H9 (cell line): ENCODE measurements around the gene UST. TPM values are rescaled to one million over a fixed set of nuclear protein-coding genes. Genes with fewer than 3 reads are reported as not detected.
A peak's percentile ranks its signal among the peaks of the same experiment; 100 is the strongest.

ENCODE experiments used
- DNase-seq: peaks from one replicate; pipeline ENCODE4 v3.0.0-alpha.2; 2017
- H2AFZ ChIP-seq: one replicate; pipeline ENCODE4 v1.6.1; 2013; ENCODE audit warnings: mild to moderate bottlenecking, low read length, control low read depth, moderate library complexity
- H2AK5ac ChIP-seq: 2 replicates; pipeline ENCODE4 v1.6.1; 2013; ENCODE audit warnings: low read length, control low read depth, mixed read lengths; ENCODE audit not compliant: insufficient read length
- H2BK120ac ChIP-seq: one replicate; pipeline ENCODE4 v1.6.1; 2013; ENCODE audit warnings: low read depth, mild to moderate bottlenecking, low read length, control low read depth, inconsistent platforms; ENCODE audit not compliant: poor library complexity, severe bottlenecking
- H2BK12ac ChIP-seq: 2 replicates; pipeline ENCODE4 v1.6.1; 2013; ENCODE audit warnings: low read length, control low read depth, mixed read lengths, low read depth; ENCODE audit not compliant: insufficient read length
- H2BK15ac ChIP-seq: 2 replicates; pipeline ENCODE4 v1.6.1; 2013; ENCODE audit warnings: low read depth, low read length, control low read depth
- H2BK20ac ChIP-seq: one replicate; pipeline ENCODE4 v1.6.1; 2013; ENCODE audit warnings: low read depth, mild to moderate bottlenecking, low read length, control low read depth, inconsistent platforms; ENCODE audit not compliant: poor library complexity, severe bottlenecking
- H2BK5ac ChIP-seq: 2 replicates; pipeline ENCODE4 v1.6.1; 2013; ENCODE audit warnings: low read length, control low read depth, mixed read lengths; ENCODE audit not compliant: insufficient read length
- H3K14ac ChIP-seq: 2 replicates; pipeline ENCODE4 v1.6.1; 2013; ENCODE audit warnings: low read length, control low read depth; ENCODE audit not compliant: insufficient read depth
- H3K18ac ChIP-seq: 2 replicates; pipeline ENCODE4 v1.6.1; 2013; ENCODE audit warnings: low read depth, mild to moderate bottlenecking, mixed read lengths, low read length, control low read depth; ENCODE audit not compliant: insufficient read length
- H3K23ac ChIP-seq: 2 replicates; pipeline ENCODE4 v1.6.1; 2013; ENCODE audit warnings: low read length, control low read depth, mixed read lengths, low read depth; ENCODE audit not compliant: insufficient read length
- H3K23me2 ChIP-seq: 2 replicates; pipeline ENCODE4 v1.6.1; 2013; ENCODE audit warnings: low read depth, mild to moderate bottlenecking, mixed read lengths, low read length, control low read depth; ENCODE audit not compliant: insufficient read length, poor library complexity, severe bottlenecking
- H3K27ac ChIP-seq: 2 replicates; pipeline ENCODE4 v1.5.1; 2013; ENCODE audit warnings: low read length, control low read depth, mixed read lengths, low read depth; ENCODE audit not compliant: insufficient read length
- H3K27me3 ChIP-seq: 2 replicates; pipeline ENCODE4 v1.6.1; 2013; ENCODE audit warnings: low read length, control low read depth, inconsistent platforms; ENCODE audit not compliant: insufficient read depth
- H3K4ac ChIP-seq: 2 replicates; pipeline ENCODE4 v1.6.1; 2013; ENCODE audit warnings: low read depth, mild to moderate bottlenecking, control low read depth, inconsistent platforms, low read length, moderate library complexity
- H3K4me1 ChIP-seq: 2 replicates; pipeline ENCODE4 v1.6.1; 2013; ENCODE audit warnings: low read length, control low read depth, inconsistent platforms; ENCODE audit not compliant: insufficient read depth
- H3K4me2 ChIP-seq: 2 replicates; pipeline ENCODE4 v1.6.1; 2013; ENCODE audit warnings: low read length, control low read depth, mixed read lengths; ENCODE audit not compliant: insufficient read length, insufficient read depth
- H3K56ac ChIP-seq: 2 replicates; pipeline ENCODE4 v1.6.1; 2013; ENCODE audit warnings: low read depth, mild to moderate bottlenecking, mixed read lengths, low read length, control low read depth; ENCODE audit not compliant: insufficient read length
- H3K79me1 ChIP-seq: 2 replicates; pipeline ENCODE4 v1.6.1; 2013; ENCODE audit warnings: low read depth, mild to moderate bottlenecking, moderate library complexity, low read length, control low read depth, inconsistent platforms; ENCODE audit not compliant: insufficient read depth, poor library complexity, severe bottlenecking
- H3K79me2 ChIP-seq: 2 replicates; pipeline ENCODE4 v1.6.1; 2013; ENCODE audit warnings: low read length, control low read depth, inconsistent platforms; ENCODE audit not compliant: insufficient read depth
- H3K9ac ChIP-seq: 2 replicates; pipeline ENCODE4 v1.6.1; 2013; ENCODE audit warnings: low read length, control low read depth, mixed read lengths; ENCODE audit not compliant: insufficient read length; ENCODE audit errors: extremely low read depth
- H3K9me3 ChIP-seq: one replicate; pipeline ENCODE4 v1.6.1; 2013; ENCODE audit warnings: low read depth, low read length, inconsistent platforms; ENCODE audit not compliant: control insufficient read depth
- H3T11ph ChIP-seq: one replicate; pipeline ENCODE4 v1.6.1; 2013; ENCODE audit warnings: mild to moderate bottlenecking, low read length, control low read depth, inconsistent platforms
- H4K20me1 ChIP-seq: one replicate; pipeline ENCODE4 v1.6.1; 2013; ENCODE audit not compliant: control insufficient read depth, insufficient read length, insufficient read depth
- H4K5ac ChIP-seq: 2 replicates; pipeline ENCODE4 v1.6.1; 2013; ENCODE audit warnings: low read depth, mild to moderate bottlenecking, mixed read lengths, low read length, control low read depth; ENCODE audit not compliant: insufficient read length
- H4K8ac ChIP-seq: replicated peaks from 2 replicates; pipeline ENCODE4 v1.6.1; 2013; ENCODE audit warnings: low read length, control low read depth, mixed read lengths, low read depth; ENCODE audit not compliant: insufficient read length
- H4K91ac ChIP-seq: 2 replicates; pipeline ENCODE4 v1.6.1; 2013; ENCODE audit warnings: low read depth, mild to moderate bottlenecking, moderate library complexity, mixed read lengths, low read length, control low read depth; ENCODE audit not compliant: insufficient read length
- H3K27ac Mint-ChIP-seq, 3 experiments: 2 replicates in 2 of 3; 3 replicates in 1 of 3; pipeline ENCODE4 v1.8.0; 2020 to 2021; ENCODE audit warnings: mixed read lengths in 3 of 3, mild to moderate bottlenecking in 1 of 3, moderate library complexity in 1 of 3
- H3K27me3 Mint-ChIP-seq: 2 replicates; pipeline ENCODE4 v1.8.0; 2021; ENCODE audit warnings: low read depth, mild to moderate bottlenecking, moderate library complexity, mixed read lengths
- H3K36me3 Mint-ChIP-seq, 3 experiments: 2 replicates in 2 of 3; 3 replicates in 1 of 3; pipeline ENCODE4 v1.8.0; 2020 to 2021; ENCODE audit warnings: low read depth in 3 of 3, mixed read lengths in 3 of 3; ENCODE audit not compliant: insufficient read depth in 1 of 3
- H3K4me1 Mint-ChIP-seq, 2 experiments: 2 replicates each; pipeline ENCODE4 v1.8.0; 2020; ENCODE audit warnings: mixed read lengths in 2 of 2
- H3K4me3 Mint-ChIP-seq, 2 experiments: 2 replicates in 1 of 2; 3 replicates in 1 of 2; pipeline ENCODE4 v1.8.0; 2020 to 2021; ENCODE audit warnings: mild to moderate bottlenecking in 2 of 2, mixed read lengths in 2 of 2, moderate library complexity in 1 of 2
- H3K9me3 Mint-ChIP-seq, 2 experiments: 2 replicates in 1 of 2; 3 replicates in 1 of 2; pipeline ENCODE4 v1.8.0; 2020; ENCODE audit warnings: mild to moderate bottlenecking in 2 of 2, mixed read lengths in 2 of 2, moderate library complexity in 1 of 2
- CTCF ChIP-seq: fragments of 200-600 bp; sonication (generic); conservative IDR thresholded peaks from 3 replicates; pipeline ENCODE4 v1.8.0; 2021; ENCODE audit warnings: antibody characterized with exemption, mild to moderate bottlenecking
- WGBS: extraction: QIAGEN DNeasy Blood & Tissue Kit; methylation state at CpG from one replicate; pipeline ENCODE4 v1.1.7; 2013; ENCODE audit warnings: missing lambda C conversion rate, low lambda C conversion rate, mixed read lengths; ENCODE audit not compliant: insufficient read length; ENCODE audit errors: extremely low coverage; 5-methylcytosine and 5-hydroxymethylcytosine counted together
- total RNA-seq: library from RNA; stranded (reverse); gene quantifications from 2 replicates; pipeline ENCODE4 v1.2.1, GENCODE V29; 2021

The UST gene
- total RNA-seq, 1 experiment from 2014 or later = 14.4 TPM

GRCh38 chr6:148866657-148867268, 119.9 kb downstream of the UST start:
- Histone ChIP-seq H3K79me2 (peaks cover 22% of the 10 kb centered on the region; the same call in 1 of the 2 replicates), H3K9me3 (no peaks in the 10 kb centered on the region), H2BK5ac (no peak overlapping the region), H4K5ac (no peak overlapping the region), H3K56ac (no peak overlapping the region), H3K18ac (no peak overlapping the region), H3K4ac (no peak overlapping the region), H3T11ph (no peak overlapping the region), H4K20me1 (no peaks in the 10 kb centered on the region), H3K14ac (no peak overlapping the region), H3K79me1 (peaks cover 6% of the 10 kb centered on the region), H3K4me1 (peaks cover 12% of the 10 kb centered on the region), H3K9ac (no peak overlapping the region), H2AFZ (no peak overlapping the region), H3K27me3 (no peaks in the 10 kb centered on the region), H4K8ac (no peak overlapping the region), H2BK15ac (no peak overlapping the region), H3K4me2 (no peak overlapping the region), H2BK20ac (no peak overlapping the region), H2AK5ac (peak overlapping the region; percentile 94), H2BK12ac (no peak overlapping the region), H2BK120ac (no peak overlapping the region), H3K23ac (no peak overlapping the region), H4K91ac (no peak overlapping the region), H3K27ac (peak overlapping the region; percentile 52), H3K23me2 (no peaks in the 10 kb centered on the region)
- no peak for TF ChIP-seq CTCF
- Mint-ChIP-seq H3K4me1 (peaks cover 60 to 61% of the 10 kb centered on the region in 2 experiments), H3K36me3 (peaks cover 0 to 6% (median 0%) of the 10 kb centered on the region in 3 experiments; a peak in 3 of 7 replicates), H3K4me3 (no peak overlapping the region), H3K27me3 (peaks cover 2% of the 10 kb centered on the region), H3K27ac (peak overlapping the region in 1 of 3 experiments; percentile 23; a peak in 1 of 7 replicates), H3K9me3 (peaks cover 0 to 10% of the 10 kb centered on the region in 2 experiments; a peak in 3 of 5 replicates)
- 100% methylated on average over 1 of the region's 5 CpGs for WGBS
- no peak for DNase-seq
